GM06990 (cell line): ENCODE results near the gene E2F4.

Source experiments
- DNase-seq: peaks from one replicate; pipeline ENCODE4 v3.0.0-alpha.2; 2011; ENCODE audit not compliant: insufficient read length; ENCODE audit errors: extremely low read depth
- H3K27me3 ChIP-seq: replicated peaks from 2 replicates; pipeline ENCODE4 v1.6.0; 2011; ENCODE audit warnings: low read length; ENCODE audit not compliant: control insufficient read depth, insufficient read depth
- H3K36me3 ChIP-seq: 2 replicates; pipeline ENCODE4 v1.5.1; 2011; ENCODE audit warnings: low read length; ENCODE audit not compliant: control insufficient read depth, insufficient read depth
- H3K4me3 ChIP-seq: replicated peaks from 2 replicates; pipeline ENCODE4 v1.5.1; 2011; ENCODE audit warnings: low read depth, mild to moderate bottlenecking, control low read depth, low read length
- CTCF ChIP-seq: IDR thresholded peaks from 2 replicates; pipeline ENCODE4 v1.5.1; 2011; ENCODE audit warnings: low read length, control low read depth, mild to moderate bottlenecking, inconsistent platforms; ENCODE audit not compliant: insufficient read depth, poor library complexity, severe bottlenecking

E2F4 gene

GRCh38 chr16:67185651-67186134 is 6.3 kb upstream of the E2F4 start:
- Histone ChIP-seq H3K4me3 (no peak overlapping the region), H3K27me3 (no peaks in the 10 kb centered on the region; the same call in 1 of the 2 replicates), H3K36me3 (no peaks in the 10 kb centered on the region)
- no peak for DNase-seq
- TF ChIP-seq CTCF, result no peak

GRCh38 chr16:67186550-67186950 is 5.4 kb upstream of the E2F4 start:
- no peak for DNase-seq
- H3K36me3 ChIP-seq, result no peaks in the 10 kb centered on the region
- no peak overlapping the region for H3K4me3 ChIP-seq
- TF ChIP-seq CTCF, result no peak
- H3K27me3 ChIP-seq, result no peaks in the 10 kb centered on the region; the same call in 1 of the 2 replicates

- DNase-seq, result no peak
- Histone ChIP-seq H3K4me3 (no peak overlapping the region), H3K27me3 (no peaks in the 10 kb centered on the region; the same call in 1 of the 2 replicates), H3K36me3 (no peaks in the 10 kb centered on the region)
- no peak for TF ChIP-seq CTCF
These were observed 4.6 kb upstream of the E2F4 start for GRCh38 chr16:67187175-67187890.

GRCh38 chr16:67188323-67188722 is 3.6 kb upstream of the E2F4 start:
- no peak for TF ChIP-seq CTCF
- no peaks in the 10 kb centered on the region; the same call in 1 of the 2 replicates for H3K27me3 ChIP-seq
- H3K36me3 ChIP-seq, result no peaks in the 10 kb centered on the region
- DNase-seq, result no peak
- no peak overlapping the region for H3K4me3 ChIP-seq

GRCh38 chr16:67188798-67189197 is 3.2 kb upstream of the E2F4 start:
- Histone ChIP-seq H3K27me3 (no peaks in the 10 kb centered on the region; the same call in 1 of the 2 replicates), H3K36me3 (no peaks in the 10 kb centered on the region), H3K4me3 (no peak overlapping the region)
- no peak for TF ChIP-seq CTCF
- DNase-seq, result no peak
